Measurements from ENCODE around the gene MYBPHL.

- TF ChIP-seq POLR2AphosphoS5 (IDR thresholded peaks at IDR 0.05; ENCODE audit: low read depth, low read length) (no peak), POLR2A (IDR thresholded peaks at IDR 0.05; ENCODE audit: low read depth, low read length) (no peak)
These were observed 60.7 kb downstream of the MYBPHL start for GRCh38 chr1:109246141-109246551.

Measured in GM12892 (cell line).